CD14-positive monocyte (primary cell): ENCODE measurements around the gene ABCC9. TPM values are rescaled to one million over a fixed set of nuclear protein-coding genes. Genes with fewer than 3 reads are reported as not detected.

Source experiments
- DNase-seq, 3 donors: peaks; one replicate each; pipeline ENCODE4 v3.0.0-alpha.2; 2011 to 2022
- H2AFZ ChIP-seq: 2 replicates; pipeline ENCODE4 v1.6.0; 2012; ENCODE audit warnings: mild to moderate bottlenecking, low read depth, low read length, inconsistent platforms; ENCODE audit not compliant: insufficient read depth, poor library complexity, severe bottlenecking
- H3K27ac ChIP-seq, 2 donors: 1 replicate in 1 of 2; 2 replicates in 1 of 2; pipeline ENCODE4 v1.5.1; 2012 to 2013; ENCODE audit warnings: low read length in 2 of 2, control low read depth in 1 of 2, inconsistent platforms in 1 of 2, low read depth in 1 of 2, mild to moderate bottlenecking in 1 of 2
- H3K27me3 ChIP-seq, 2 donors: one replicate each; pipeline versions ENCODE4 v1.6.0 to v1.6.1; 2011 to 2013; ENCODE audit warnings: low read length in 2 of 2; ENCODE audit not compliant: control insufficient read depth in 2 of 2, insufficient read depth in 2 of 2
- H3K36me3 ChIP-seq, 2 donors: replicated peaks in 1 of 2; 1 replicate in 1 of 2; 2 replicates in 1 of 2; pipeline versions ENCODE4 v1.5.1 to v1.6.1; 2012 to 2013; ENCODE audit warnings: low read length in 2 of 2, control low read depth in 1 of 2, inconsistent platforms in 1 of 2, mild to moderate bottlenecking in 1 of 2; ENCODE audit not compliant: insufficient read depth in 2 of 2, control insufficient read depth in 1 of 2
- H3K4me1 ChIP-seq, 2 donors: 1 replicate in 1 of 2; 2 replicates in 1 of 2; pipeline versions ENCODE4 v1.5.1 to v1.6.1; 2012 to 2013; ENCODE audit warnings: low read length in 2 of 2, control low read depth in 1 of 2, inconsistent platforms in 1 of 2, mild to moderate bottlenecking in 1 of 2, moderate library complexity in 1 of 2; ENCODE audit not compliant: insufficient read depth in 2 of 2, control insufficient read depth in 1 of 2
- H3K4me2 ChIP-seq: replicated peaks from 2 replicates; pipeline ENCODE3; 2012; ENCODE audit warnings: low read length, moderate library complexity, mild to moderate bottlenecking; ENCODE audit not compliant: poor library complexity, severe bottlenecking; ENCODE audit errors: extremely low read depth
- H3K4me3 ChIP-seq, 3 experiments: fragments of 200-600 bp in 1 of 3; sonication (generic) in 1 of 3; replicated peaks in 1 of 3; 1 replicate in 2 of 3; 2 replicates in 1 of 3; pipeline ENCODE4 v1.5.1; 2011 to 2013; ENCODE audit warnings: low read length in 3 of 3, mild to moderate bottlenecking in 3 of 3, control low read depth in 2 of 3, low read depth in 2 of 3, inconsistent platforms in 1 of 3, moderate library complexity in 1 of 3
- H3K79me2 ChIP-seq: 2 replicates; pipeline ENCODE4 v1.6.0; 2012; ENCODE audit warnings: mild to moderate bottlenecking, control low read depth, inconsistent platforms, low read length, moderate library complexity; ENCODE audit not compliant: insufficient read depth
- H3K9ac ChIP-seq: 2 replicates; pipeline ENCODE4 v1.6.0; 2017; ENCODE audit warnings: low read length, mild to moderate bottlenecking; ENCODE audit not compliant: insufficient read depth, poor library complexity, severe bottlenecking
- H3K9me3 ChIP-seq, 2 donors: replicated peaks in 1 of 2; 1 replicate in 1 of 2; 2 replicates in 1 of 2; pipeline versions ENCODE4 v1.5.1 to v1.6.1; 2012 to 2013; ENCODE audit warnings: low read length in 2 of 2, control low read depth in 1 of 2; ENCODE audit not compliant: control insufficient read depth in 1 of 2, insufficient read depth in 1 of 2
- H4K20me1 ChIP-seq: 2 replicates; pipeline ENCODE4 v1.6.0; 2012; ENCODE audit warnings: mild to moderate bottlenecking, low read length, control low read depth, moderate library complexity; ENCODE audit not compliant: insufficient read depth
- H3K27ac Mint-ChIP-seq, 7 donors: one replicate each; pipeline ENCODE4 v1.8.0; 2020; ENCODE audit warnings: mild to moderate bottlenecking in 7 of 7, mixed read lengths in 7 of 7, moderate library complexity in 6 of 7, inconsistent platforms in 2 of 7
- H3K27me3 Mint-ChIP-seq, 3 donors: one replicate each; pipeline ENCODE4 v1.8.0; 2021 to 2022; ENCODE audit warnings: low read depth in 3 of 3, mild to moderate bottlenecking in 3 of 3, mixed read lengths in 3 of 3, moderate library complexity in 3 of 3, inconsistent platforms in 1 of 3
- H3K36me3 Mint-ChIP-seq, 2 donors: one replicate each; pipeline ENCODE4 v1.8.0; 2020; ENCODE audit warnings: mixed read lengths in 2 of 2, inconsistent platforms in 1 of 2, mild to moderate bottlenecking in 1 of 2
- H3K4me1 Mint-ChIP-seq: one replicate; pipeline ENCODE4 v1.8.0; 2020; ENCODE audit warnings: mild to moderate bottlenecking, mixed read lengths
- H3K4me3 Mint-ChIP-seq, 2 donors: one replicate each; pipeline ENCODE4 v1.8.0; 2020; ENCODE audit warnings: mild to moderate bottlenecking in 2 of 2, mixed read lengths in 2 of 2, moderate library complexity in 1 of 2
- H3K9me3 Mint-ChIP-seq, 7 donors: one replicate each; pipeline ENCODE4 v1.8.0; 2020 to 2022; ENCODE audit warnings: mixed read lengths in 7 of 7, mild to moderate bottlenecking in 6 of 7, moderate library complexity in 6 of 7, inconsistent platforms in 2 of 7
- CTCF ChIP-seq: fragments of 200-600 bp; IDR thresholded peaks from one replicate; pipeline ENCODE4 v1.8.0; 2022; ENCODE audit warnings: antibody characterized with exemption, mild to moderate bottlenecking
- WGBS: methylation state at CpG from one replicate; pipeline ENCODE4 v1.1.5; 2013; ENCODE audit warnings: missing lambda C conversion rate; ENCODE audit not compliant: insufficient coverage; 5-methylcytosine and 5-hydroxymethylcytosine counted together
- intact Hi-C, 2 donors: fragments of 100-400 bp; cut with micrococcal nuclease; formaldehyde crosslinking; loops; one replicate each; pipeline versions ENCODE4 v1.15.0 to v1.15.1; 2023
- polyA plus RNA-seq, 3 donors: library from polyadenylated mRNA; depleted of rRNA in 1 of 3; unstranded in 2 of 3; stranded (reverse) in 1 of 3; fragments of 300-500 nt in 2 of 3; fragments of >200 nt in 1 of 3; fragmentation: Illumina TruSeq in 2 of 3; gene quantifications; 1 replicate in 2 of 3; 2 replicates in 1 of 3; pipeline ENCODE4 v1.2.3, GENCODE V29; 2012 to 2021

The ABCC9 gene
- polyA plus RNA-seq, 3 donors: not detected

GRCh38 chr12:21910657-21911056 is 30.6 kb downstream of the ABCC9 start:
- no peaks in the 10 kb centered on the region for H3K4me1 ChIP-seq
- intact Hi-C loops: no loop called here
- H2AFZ ChIP-seq: no peak overlapping the region
- H3K79me2 ChIP-seq: no peaks in the 10 kb centered on the region
- Mint-ChIP-seq H3K9me3 (peaks cover 0 to 3% (median 0%) of the 10 kb centered on the region in 7 donors), H3K36me3 (no peaks in the 10 kb centered on the region), H3K4me3 (no peak overlapping the region), H3K27ac (no peak overlapping the region), H3K27me3 (peaks cover 0 to 3% (median 2%) of the 10 kb centered on the region in 3 donors), H3K4me1 (no peaks in the 10 kb centered on the region)
- H3K27ac ChIP-seq: no peak overlapping the region
- H4K20me1 ChIP-seq: no peaks in the 10 kb centered on the region
- no CpG with 5 or more reads among the region's 6 CpGs for WGBS
- TF ChIP-seq CTCF: no peak
- H3K9ac ChIP-seq: no peak overlapping the region
- H3K27me3 ChIP-seq: no peaks in the 10 kb centered on the region
- H3K4me3 ChIP-seq: no peak overlapping the region
- no peak overlapping the region for H3K4me2 ChIP-seq
- no peak for DNase-seq
- no peaks in the 10 kb centered on the region for H3K36me3 ChIP-seq
- no peaks in the 10 kb centered on the region for H3K9me3 ChIP-seq

GRCh38 chr12:21907948-21908837 is 33.0 kb downstream of the ABCC9 start:
- Histone ChIP-seq H3K27ac (no peak overlapping the region), H3K9ac (no peak overlapping the region), H3K4me2 (no peak overlapping the region), H3K4me1 (no peaks in the 10 kb centered on the region), H4K20me1 (no peaks in the 10 kb centered on the region), H3K9me3 (no peaks in the 10 kb centered on the region), H3K79me2 (no peaks in the 10 kb centered on the region), H3K27me3 (no peaks in the 10 kb centered on the region), H2AFZ (no peak overlapping the region), H3K4me3 (no peak overlapping the region), H3K36me3 (no peaks in the 10 kb centered on the region)
- WGBS: 92% methylated on average over 2 of the region's 6 CpGs
- Mint-ChIP-seq H3K27ac (no peak overlapping the region), H3K9me3 (peaks cover 0 to 5% (median 3%) of the 10 kb centered on the region in 7 donors), H3K36me3 (no peaks in the 10 kb centered on the region), H3K4me3 (no peak overlapping the region), H3K4me1 (no peaks in the 10 kb centered on the region), H3K27me3 (peaks cover 0 to 1% (median 0%) of the 10 kb centered on the region in 3 donors)
- no peak for DNase-seq
- intact Hi-C loops: no loop called here
- TF ChIP-seq CTCF: no peak
